TTC549 (cell line): ENCODE measurements around the gene ADCY4.

ENCODE experiments used
- FAIRE-seq: peaks from 2 replicates; lab custom pipeline; 2012; peaks lifted over from hg19 to GRCh38; lab: Jason Lieb, UNC

Gene ADCY4

DNA sequence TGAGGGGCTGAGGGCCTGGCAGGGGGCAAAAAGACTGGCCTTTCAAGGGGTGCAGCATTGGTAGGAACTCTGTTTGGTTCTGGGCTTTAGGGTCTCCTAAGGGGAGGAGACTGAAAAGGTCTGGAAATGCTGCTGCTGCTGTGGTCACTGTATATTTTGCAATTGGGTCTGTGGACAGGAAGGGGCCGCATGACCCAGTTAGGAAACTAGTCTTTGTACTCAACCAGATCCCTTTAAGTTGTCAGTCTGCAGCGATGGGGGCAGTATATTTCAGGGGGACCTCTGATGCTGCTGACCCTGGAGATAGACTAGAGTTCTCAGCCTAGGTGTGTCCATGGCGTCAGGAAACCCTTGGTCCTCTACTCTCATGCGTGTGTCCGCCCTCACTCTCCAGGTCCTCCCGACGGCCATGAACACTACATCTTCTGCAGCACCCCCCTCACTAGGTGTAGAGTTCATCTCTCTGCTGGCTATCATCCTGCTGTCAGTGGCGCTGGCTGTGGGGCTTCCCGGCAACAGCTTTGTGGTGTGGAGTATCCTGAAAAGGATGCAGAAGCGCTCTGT, 19.5 kb downstream of the ADCY4 start:
- no peak for FAIRE-seq

DNA sequence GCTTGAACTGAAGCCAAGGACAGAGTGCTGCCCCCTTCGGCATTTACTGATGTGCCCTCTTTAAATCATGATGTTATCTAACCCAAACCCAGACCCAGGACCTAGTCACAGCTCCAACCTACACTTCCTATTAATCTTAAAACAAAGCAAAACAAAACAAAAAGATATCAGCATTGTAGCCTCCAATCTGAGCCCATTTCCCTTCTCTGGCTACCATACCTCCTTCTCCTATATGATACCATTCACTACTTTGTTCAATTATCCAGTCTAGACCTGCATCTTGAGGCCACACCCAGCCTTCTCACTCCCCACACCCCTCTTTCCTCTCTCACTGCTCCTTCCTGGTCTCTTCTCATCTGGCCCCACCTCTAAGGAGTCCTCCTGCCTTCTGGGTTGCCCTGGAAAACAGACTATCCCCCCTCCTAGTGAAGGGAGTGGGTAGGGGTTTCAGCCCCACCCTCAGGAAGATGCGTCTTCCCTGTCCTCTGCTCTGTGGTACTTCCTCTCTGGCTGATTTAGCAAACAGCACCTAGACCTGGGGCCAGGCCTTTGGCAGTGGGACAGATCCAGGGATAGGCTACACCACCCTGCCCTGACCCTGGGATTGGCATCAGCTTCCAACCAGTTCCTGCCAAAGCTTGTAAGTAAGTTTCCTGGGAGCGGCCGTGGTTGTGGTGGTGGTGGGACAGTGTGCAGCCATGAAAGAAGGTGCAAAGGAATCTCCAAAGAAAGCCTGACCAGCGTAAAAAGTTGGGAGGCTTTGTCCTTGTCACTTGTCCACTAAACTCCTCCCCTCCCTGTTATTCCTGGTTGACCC, 20.3 kb downstream of the ADCY4 start:
- no peak for FAIRE-seq

DNA sequence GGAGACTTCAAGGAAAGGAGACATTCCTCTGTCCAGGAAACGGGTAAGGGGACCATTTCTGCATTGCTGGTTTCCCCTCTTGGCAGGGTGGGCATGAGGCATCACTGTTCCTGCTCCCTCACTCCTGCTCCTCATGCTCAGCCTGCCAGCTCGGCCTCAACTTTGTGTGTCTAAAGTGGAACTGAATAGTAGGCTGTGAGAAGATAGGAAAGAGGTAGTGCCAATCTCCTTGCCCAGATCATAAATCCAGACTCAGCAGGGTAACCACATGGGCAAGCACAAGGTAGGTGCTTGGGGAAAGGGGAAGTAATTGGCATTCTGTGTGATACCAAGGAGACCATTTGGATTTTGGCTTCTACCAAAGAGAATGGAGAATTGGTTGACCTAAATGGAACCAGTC, 21.0 kb downstream of the ADCY4 start:
- FAIRE-seq: no peak

DNA sequence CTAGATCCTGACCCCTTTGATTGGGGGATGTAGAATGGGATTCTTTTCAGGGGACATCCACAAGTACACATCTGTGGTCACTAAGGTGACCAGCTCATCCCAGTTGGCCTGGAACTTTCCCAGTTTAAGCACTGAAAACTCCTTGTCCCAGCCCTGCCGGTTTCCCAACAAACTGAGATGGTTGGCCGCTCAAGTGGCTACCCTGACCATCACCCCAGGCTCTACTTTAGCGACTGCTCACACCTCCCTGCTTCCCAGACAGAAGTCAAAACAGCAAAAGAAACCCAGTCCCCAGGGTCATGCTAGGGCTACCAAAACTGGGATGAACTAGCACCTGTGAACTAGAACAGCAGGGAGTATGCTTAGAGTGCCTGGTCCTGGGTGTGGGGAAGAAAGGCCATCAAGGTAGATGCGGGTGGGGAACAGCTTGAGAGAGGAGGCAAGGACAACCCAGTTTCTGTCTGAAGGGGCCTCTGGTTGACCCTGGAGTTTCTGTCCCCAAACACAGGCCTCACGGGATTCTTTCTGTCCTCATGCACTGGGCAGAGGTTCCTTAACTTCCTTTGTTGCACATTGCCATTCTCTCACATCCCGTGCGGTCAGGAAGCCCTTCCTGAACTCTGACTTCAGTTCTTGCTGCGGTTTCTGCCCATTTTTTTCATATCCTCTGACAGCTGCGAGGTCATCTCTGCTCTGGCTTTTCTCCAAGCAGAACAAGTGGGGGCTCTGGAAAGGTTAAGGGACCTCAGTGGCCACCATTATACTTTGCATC, 21.9 kb downstream of the ADCY4 start:
- FAIRE-seq: no peak

DNA sequence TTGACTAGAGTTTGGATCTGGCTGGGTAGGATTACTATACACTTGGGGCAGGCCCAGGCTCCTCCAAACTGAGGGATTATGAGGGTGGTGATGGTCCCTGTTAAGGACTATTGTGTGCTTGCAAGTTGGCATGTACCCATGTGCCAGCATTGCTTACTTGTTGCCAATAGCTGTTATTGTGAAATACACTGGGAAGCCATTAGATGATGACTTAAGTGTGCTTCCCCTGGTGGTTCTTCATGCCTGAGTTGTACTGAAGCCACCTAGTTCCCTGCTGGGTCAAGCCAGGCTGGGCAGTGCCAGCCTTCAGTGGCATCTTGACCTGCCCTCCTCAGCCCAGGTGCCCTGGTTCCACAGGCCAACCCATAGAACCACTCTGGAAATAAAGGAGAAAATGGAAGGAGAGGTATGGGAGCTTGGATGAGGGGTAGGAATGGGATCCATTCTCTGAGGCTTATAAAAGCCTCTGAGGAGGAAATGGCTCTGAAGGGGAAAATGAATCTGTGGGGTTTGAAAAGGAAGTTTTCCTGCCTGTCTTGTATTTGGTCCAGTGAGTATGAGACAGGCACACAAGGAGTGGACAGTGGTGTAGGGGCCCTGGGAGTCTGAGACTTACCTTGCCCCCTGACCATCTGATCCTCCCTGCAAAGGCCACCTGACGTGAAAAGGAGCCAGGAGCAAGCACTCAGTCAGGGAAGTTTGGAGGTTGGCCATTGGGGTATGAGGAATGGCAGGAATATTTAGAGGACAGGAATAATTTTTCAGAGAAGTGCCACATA, 22.8 kb downstream of the ADCY4 start:
- FAIRE-seq: no peak

DNA sequence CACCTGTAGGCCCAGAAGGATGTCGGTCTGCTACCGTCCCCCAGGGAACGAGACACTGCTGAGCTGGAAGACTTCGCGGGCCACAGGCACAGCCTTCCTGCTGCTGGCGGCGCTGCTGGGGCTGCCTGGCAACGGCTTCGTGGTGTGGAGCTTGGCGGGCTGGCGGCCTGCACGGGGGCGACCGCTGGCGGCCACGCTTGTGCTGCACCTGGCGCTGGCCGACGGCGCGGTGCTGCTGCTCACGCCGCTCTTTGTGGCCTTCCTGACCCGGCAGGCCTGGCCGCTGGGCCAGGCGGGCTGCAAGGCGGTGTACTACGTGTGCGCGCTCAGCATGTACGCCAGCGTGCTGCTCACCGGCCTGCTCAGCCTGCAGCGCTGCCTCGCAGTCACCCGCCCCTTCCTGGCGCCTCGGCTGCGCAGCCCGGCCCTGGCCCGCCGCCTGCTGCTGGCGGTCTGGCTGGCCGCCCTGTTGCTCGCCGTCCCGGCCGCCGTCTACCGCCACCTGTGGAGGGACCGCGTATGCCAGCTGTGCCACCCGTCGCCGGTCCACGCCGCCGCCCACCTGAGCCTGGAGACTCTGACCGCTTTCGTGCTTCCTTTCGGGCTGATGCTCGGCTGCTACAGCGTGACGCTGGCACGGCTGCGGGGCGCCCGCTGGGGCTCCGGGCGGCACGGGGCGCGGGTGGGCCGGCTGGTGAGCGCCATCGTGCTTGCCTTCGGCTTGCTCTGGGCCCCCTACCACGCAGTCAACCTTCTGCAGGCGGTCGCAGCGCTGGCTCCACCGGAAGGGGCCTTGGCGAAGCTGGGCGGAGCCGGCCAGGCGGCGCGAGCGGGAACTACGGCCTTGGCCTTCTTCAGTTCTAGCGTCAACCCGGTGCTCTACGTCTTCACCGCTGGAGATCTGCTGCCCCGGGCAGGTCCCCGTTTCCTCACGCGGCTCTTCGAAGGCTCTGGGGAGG, 23.9 kb downstream of the ADCY4 start, which contains the start of gene LTB4R:
TSS of gene LTB4R (plus strand) at position 857 of the 959 bp plus-strand sequence. CDS start 4,150 bp downstream, outside the sequence.
- no peak for FAIRE-seq

DNA sequence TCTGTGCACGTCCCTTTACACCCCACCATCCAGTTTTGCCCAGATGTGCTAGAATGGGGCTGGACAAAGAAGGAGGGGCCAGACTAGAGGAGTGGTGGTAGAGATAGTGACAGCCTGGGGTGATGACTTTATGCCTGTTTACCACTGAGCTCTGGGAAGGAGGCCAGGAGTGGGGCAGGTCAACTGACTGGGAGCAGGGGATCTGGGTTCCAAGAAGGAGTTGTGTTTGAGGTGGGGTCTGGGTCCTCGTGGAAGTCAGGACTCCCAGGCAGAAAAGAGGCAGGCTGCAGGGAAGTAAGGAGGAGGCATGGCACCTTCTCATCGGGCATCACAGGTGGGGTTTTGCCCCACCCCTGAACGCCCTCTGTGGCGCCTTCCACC, 24.6 kb downstream of the ADCY4 start:
- FAIRE-seq: no peak

DNA sequence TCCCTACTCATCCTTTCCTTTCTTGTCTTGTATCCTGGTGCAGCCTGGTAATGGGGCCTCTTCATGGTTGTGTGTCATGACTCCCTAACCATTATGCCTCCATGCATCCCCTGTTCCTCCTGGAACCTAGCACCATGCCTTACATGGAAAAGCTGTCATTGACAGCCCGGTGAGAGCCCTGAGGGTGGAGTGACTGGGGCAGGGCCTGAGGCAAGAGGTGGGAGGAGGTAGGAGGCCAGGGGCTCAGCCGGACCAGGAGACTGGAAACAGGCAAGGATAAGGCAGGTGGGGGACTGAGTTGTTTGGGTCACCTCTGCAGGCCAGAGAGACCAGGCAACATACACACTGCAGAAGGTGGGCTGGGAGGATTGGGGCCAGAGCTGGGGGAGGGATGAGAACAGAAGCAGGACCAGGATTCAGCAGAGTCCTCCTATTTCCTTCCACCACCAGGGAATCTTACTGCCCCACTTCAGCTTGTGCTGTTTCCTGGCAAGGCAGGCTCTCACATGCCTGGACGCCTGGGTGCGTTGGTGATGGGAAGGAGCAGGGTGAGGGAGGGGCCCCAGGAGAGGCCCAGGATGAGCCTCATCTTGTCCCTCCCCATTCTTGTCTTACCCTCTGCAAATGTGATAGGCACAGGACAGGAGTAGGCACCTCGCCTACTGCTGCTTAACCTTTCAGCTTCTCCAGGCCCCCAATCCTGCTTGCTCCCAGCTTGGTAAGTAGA, 25.2 kb downstream of the ADCY4 start, which contains the start of gene LTB4R2:
TSS of gene LTB4R2 (plus strand) at position 603 of the 727 bp plus-strand sequence. CDS start 525 bp downstream, outside the sequence.
- no peak for FAIRE-seq

DNA sequence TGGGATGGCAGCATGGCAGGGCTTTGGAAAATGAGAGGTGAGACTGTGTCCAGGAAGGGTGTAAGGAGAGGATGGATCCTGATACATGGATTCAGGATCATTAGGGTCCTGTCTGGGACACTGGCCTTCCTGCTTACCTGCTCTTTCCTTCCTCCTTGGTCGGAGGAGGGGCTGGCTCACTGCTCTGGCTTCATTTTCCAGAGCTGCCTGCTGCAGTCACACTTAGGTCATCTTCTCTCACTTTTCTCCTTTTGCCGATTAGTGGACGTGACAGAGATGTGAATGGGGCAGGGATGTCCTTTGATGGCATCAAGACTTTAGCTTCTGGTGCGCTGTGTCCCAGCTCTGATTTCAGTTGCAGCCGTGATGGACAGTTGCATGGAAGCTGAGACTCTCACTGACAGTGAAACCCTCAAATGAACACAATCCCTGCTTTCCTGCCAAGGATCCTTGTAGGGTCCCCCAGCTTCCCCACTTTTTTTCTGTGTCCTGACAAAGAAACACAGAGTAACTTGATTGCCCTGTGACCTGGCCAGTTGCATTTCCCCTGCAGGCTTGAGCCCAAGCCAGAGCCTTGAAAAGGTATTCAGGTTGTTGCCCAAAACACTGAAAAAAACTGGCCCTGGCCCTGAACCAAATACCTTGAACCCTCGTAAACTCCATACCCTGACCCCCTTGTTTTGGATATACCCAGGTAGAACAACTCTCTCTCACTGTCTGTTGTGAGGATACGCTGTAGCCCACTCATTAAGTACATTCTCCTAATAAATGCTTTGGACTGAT, 26.3 kb downstream of the ADCY4 start:
- no peak for FAIRE-seq

DNA sequence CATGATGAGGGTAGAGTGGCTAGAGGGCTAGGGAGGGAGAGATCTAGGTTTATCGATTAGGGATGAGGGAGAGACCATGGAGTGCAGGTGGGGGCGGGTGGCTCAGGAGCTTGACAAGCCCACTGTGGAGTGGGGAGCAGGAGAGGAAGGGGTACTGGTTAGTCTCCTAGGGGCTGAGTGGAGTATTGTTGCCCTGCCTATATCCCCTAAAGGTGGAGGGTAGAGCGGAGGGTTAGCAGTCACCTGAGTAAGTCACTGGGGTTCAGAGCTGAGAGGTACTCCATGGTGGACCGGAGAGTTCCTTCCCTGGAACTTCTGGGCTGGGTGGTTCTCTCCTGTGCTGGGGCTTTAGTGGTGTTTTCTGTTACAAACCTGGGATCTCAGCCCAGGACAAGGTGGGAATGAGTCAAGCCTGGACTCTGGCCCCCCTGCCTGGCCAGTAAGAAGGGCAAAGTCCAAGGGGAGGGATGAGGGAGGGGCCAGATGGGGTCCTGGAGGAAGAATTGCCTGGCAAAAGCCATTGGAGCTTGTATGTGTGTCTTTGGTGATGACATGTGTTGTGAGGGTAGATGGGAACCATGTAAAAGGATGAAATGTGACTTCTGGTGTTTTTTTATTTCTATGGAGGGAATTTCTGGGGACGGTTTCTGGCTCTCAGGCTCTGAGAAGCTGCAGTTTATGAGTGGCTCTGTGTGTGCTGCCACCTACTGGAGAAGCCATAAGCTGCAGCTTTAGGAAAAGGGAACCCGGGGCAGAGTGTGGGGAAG, 27.1 kb downstream of the ADCY4 start, which contains the start of gene CIDEB:
TSS of gene CIDEB (minus strand) at position 403 of the 767 bp plus-strand sequence. CDS start at position 284, 119 bp downstream.
- FAIRE-seq: no peak

DNA sequence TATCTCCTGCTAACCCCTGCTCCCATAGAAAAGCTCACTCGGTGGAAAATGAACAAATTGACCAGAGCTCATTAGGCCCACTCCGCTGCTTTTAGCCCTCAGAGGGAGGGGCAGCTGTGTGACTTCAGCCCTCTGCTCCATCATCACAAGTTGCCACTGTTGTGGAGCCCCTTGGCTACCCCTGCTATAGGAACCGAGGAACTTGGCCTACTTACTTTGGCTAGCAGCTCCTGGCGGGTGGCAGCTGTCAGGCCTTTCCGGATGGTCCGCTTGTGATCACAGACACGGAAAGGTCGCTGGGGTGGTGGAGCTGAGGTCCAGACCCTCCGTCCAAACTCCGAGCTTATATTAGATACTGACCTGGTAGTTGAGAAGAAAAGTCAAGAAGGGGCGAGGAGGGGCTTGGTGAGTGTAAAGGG, 27.7 kb downstream of the ADCY4 start:
- no peak for FAIRE-seq

DNA sequence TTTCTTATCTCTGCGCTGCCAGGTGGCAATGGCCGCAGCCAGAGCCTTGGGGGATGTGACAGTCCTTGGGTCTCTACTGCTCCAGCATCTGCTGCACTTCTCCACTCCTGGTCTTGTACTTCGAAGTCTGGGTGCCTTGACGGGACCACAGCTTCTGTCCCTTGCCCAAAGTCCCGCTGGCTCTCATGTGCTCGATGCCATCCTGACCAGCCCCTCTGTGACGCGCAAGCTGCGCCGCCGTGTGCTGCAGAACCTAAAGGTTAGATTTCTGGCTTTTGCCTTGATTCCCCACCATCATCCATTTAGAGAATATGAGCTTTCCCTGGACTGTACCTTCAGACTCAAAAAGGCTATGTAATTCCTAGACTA, 30.9 kb downstream of the ADCY4 start:
- FAIRE-seq: no peak

DNA sequence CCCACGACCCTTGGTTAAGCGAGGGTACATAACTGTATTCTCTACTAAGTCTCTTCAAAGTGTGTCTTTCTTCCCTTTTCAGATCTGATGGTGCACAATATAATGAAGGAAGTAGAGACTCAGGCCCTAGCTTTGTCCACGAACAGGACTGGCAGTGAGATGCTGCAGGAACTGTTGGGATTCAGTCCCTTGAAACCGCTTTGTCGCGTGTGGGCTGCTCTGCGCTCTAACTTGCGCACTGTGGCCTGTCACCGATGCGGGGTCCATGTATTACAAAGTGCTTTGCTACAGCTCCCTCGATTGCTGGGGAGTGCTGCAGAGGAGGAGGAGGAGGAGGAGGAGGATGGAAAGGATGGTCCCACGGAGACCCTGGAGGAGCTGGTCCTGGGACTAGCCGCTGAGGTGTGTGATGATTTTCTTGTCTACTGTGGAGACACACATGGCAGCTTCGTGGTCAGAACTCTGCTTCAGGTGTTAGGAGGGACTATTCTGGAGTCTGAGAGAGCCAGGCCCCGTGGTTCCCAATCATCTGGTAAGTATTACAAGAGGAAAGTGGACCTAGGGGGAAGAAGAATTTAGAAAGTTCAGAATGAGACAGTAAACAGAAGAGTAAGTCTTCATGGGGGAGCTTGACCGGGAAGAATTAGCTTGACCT, 34.4 kb downstream of the ADCY4 start:
- FAIRE-seq: no peak

DNA sequence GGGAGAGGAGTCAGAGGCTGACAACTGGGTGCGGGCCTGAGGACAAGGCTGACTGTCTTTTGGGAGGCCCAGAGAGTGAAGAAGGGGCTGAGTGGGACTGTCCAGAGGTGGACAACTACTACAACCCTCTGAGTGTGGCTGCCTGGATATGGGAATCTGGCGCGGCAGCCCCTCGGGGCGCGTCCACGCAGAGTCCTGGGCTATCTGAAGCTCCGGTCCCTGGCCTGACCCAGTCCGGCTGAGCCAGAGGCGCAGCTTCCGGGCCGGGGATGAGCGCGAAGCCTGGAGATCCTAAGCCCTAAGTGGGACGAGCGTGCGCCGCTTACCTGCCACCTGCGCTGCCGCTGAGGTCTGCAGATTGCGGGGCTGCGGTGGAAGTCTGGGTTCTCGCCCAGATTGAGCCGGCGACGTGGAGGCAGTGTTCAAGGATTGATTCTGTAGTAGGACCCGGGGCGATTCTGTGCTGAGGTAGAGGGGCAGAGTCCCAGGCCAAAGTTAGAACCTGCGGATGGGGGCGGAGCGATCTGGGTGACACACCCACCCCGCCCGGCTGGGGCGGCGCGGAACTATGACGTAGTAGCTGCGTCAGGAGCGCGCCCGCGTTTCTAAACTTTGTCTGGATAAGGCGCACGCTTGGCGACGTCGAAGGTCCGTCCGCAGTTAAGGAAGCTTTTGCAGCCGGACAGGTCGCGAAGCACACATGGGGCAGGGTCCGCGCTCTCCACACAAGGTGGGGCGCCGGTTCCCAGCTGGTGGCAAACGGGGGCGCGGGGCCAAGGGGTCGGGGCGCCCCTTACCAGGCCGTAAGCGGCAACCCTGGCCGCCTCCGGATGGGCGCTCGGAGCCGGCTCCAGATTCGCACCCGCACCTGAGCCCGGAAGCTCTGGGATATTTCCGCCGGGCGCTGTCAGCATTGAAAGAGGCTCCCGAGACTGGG, 35.3 kb downstream of the ADCY4 start, which contains the start of the genes DHRS1 and NOP9:
TSS of gene DHRS1 (minus strand) at position 526 of the 937 bp plus-strand sequence. CDS start 674 bp downstream, outside the sequence.
TSS of gene NOP9 (plus strand) at position 596 of the 937 bp plus-strand sequence. CDS start at position 701, 105 bp downstream.
- FAIRE-seq: no peak

DNA sequence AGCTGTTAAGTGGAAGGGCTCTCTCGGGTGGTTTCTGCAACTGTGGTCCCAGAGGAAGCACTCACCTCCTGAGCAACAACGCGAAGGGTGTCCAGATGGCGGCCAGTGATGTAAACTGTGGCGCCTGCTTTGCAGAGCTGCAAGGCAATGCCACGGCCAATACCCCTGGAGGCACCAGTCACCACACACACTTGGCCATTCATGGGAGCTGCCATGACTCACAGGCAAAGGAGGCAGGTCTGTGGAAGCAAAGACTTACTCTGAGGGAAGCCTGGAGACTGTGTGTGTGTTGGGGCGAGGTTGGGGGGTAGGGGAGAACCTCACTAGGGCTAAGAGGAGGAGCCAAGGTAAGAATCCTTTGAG, 36.0 kb downstream of the ADCY4 start:
- FAIRE-seq: no peak

DNA sequence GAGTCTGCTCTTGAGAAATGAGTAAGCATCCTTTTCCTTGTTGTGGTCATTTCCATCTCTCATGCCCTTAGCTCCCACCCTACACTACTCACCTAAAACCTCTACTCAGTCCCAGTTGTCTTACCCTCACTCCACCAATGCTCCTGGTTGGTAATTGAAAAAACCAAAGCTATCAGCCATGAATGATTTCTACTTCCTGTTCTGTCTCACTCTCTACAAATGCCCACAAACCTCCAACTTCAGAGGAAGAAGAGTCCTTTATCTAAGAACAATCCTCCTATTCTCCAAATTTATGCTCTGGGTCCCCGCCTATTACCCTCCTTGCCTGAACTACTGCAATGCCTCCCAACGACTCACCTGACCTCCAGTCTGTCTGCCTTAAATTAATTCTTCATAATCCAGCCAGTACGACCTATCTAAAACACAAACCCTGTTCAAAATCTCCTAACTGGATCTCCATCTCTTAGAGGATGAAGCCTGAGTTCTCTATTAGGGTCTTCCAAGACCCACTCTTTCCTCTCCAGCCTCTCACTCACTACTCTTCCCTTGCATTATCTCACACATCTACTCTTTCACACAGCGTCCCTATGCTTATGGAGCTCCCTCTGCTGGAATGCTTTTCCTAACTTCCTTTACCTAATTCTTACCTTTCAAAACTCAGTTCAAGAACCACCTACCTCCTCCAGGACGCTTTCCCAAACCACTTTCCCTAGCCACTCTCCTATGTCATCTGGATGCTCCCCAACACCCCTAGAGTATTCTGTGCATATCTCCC, 37.5 kb downstream of the ADCY4 start:
- FAIRE-seq: no peak
